IMR-90 (cell line): ENCODE results near the gene IL2RG. TPM values are rescaled to one million over a fixed set of nuclear protein-coding genes. Genes with fewer than 3 reads are reported as not detected.

ENCODE experiments used
- ATAC-seq: fragments of 200-7000 bp; cut with Tn5 transposase; 2 replicates; pipeline ENCODE4 v1.9.1; 2020; ENCODE audit warnings: low read depth, mild to moderate bottlenecking, moderate library complexity
- BruUV-seq: library from RNA; stranded (reverse); fragments of 400-500 nt; replicated peaks from 2 replicates; lab custom pipeline; 2021; lab: Mats Ljungman, UMichigan
- CTCF ChIA-PET: fragments of 300-600 bp; formaldehyde crosslinking; extraction: SDS; loops from one replicate; lab custom pipeline; 2021; ENCODE audit warnings: antibody characterized with exemption; lab: Yijun Ruan, JAX
- POLR2A ChIA-PET: fragments of 300-600 bp; sonication (Branson Sonifier 250); formaldehyde crosslinking; loops from one replicate; lab custom pipeline; 2022; ENCODE audit warnings: antibody characterized with exemption; ENCODE audit not compliant: unreplicated experiment; lab: Charles Lee
- DNase-seq: peaks from one replicate; pipeline ENCODE4 v3.0.0; 2013
- H2AFZ ChIP-seq: replicated peaks from 2 replicates; pipeline ENCODE3; 2013; ENCODE audit warnings: low read length, mild to moderate bottlenecking; ENCODE audit not compliant: poor library complexity
- H2AK5ac ChIP-seq: 2 replicates; pipeline ENCODE4 v1.6.1; 2013; ENCODE audit warnings: low read depth, low read length, inconsistent platforms
- H2AK9ac ChIP-seq: replicated peaks from 2 replicates; pipeline ENCODE3; 2013; ENCODE audit warnings: mild to moderate bottlenecking, low read depth, low read length, moderate library complexity; ENCODE audit not compliant: poor library complexity
- H2BK120ac ChIP-seq: 2 replicates; pipeline ENCODE4 v1.6.1; 2013; ENCODE audit warnings: low read depth, low read length, inconsistent platforms
- H2BK15ac ChIP-seq: 3 replicates; pipeline ENCODE4 v1.6.1; 2013; ENCODE audit warnings: low read depth, low read length, inconsistent platforms
- H2BK20ac ChIP-seq: 2 replicates; pipeline ENCODE4 v1.6.1; 2013; ENCODE audit warnings: low read depth, mild to moderate bottlenecking, inconsistent platforms, low read length, moderate library complexity
- H2BK5ac ChIP-seq: 2 replicates; pipeline ENCODE4 v1.6.1; 2013; ENCODE audit warnings: mild to moderate bottlenecking, low read depth, low read length, inconsistent platforms; ENCODE audit not compliant: poor library complexity, severe bottlenecking
- H3K14ac ChIP-seq: replicated peaks from 2 replicates; pipeline ENCODE4 v1.6.1; 2013; ENCODE audit warnings: low read depth, low read length, inconsistent platforms
- H3K18ac ChIP-seq: 2 replicates; pipeline ENCODE4 v1.6.1; 2013; ENCODE audit warnings: low read depth, low read length, control low read depth
- H3K23ac ChIP-seq: 2 replicates; pipeline ENCODE4 v1.6.1; 2013; ENCODE audit warnings: low read depth, low read length, inconsistent platforms
- H3K27ac ChIP-seq: 2 replicates; pipeline ENCODE4 v1.5.1; 2013; ENCODE audit warnings: mild to moderate bottlenecking, control low read depth, low read length; ENCODE audit not compliant: insufficient read depth
- H3K27me3 ChIP-seq: 2 replicates; pipeline ENCODE4 v1.6.1; 2013; ENCODE audit warnings: low read length; ENCODE audit not compliant: control insufficient read depth, insufficient read depth
- H3K36me3 ChIP-seq: 2 replicates; pipeline ENCODE4 v1.6.1; 2013; ENCODE audit warnings: low read length, mixed read lengths; ENCODE audit not compliant: control insufficient read depth, insufficient read depth
- H3K4ac ChIP-seq: 2 replicates; pipeline ENCODE4 v1.6.1; 2013; ENCODE audit warnings: low read depth, low read length, inconsistent platforms
- H3K4me1 ChIP-seq: 2 replicates; pipeline ENCODE4 v1.6.1; 2013; ENCODE audit warnings: low read length, mixed read lengths; ENCODE audit not compliant: control insufficient read depth, insufficient read depth
- H3K4me2 ChIP-seq: 2 replicates; pipeline ENCODE4 v1.6.1; 2013; ENCODE audit warnings: low read depth, mild to moderate bottlenecking, control low read depth, low read length, moderate library complexity
- H3K4me3 ChIP-seq: 2 replicates; pipeline ENCODE4 v1.5.1; 2013; ENCODE audit warnings: low read depth, mild to moderate bottlenecking, control low read depth, low read length, moderate library complexity; ENCODE audit not compliant: insufficient read depth
- H3K56ac ChIP-seq: 2 replicates; pipeline ENCODE4 v1.6.1; 2013; ENCODE audit warnings: low read length, inconsistent platforms; ENCODE audit not compliant: insufficient read depth; ENCODE audit errors: extremely low read depth
- H3K79me1 ChIP-seq, 2 experiments: 2 replicates each; pipeline ENCODE4 v1.6.1; 2013; ENCODE audit warnings: low read length in 2 of 2, inconsistent platforms in 1 of 2, low read depth in 1 of 2
- H3K9ac ChIP-seq: 2 replicates; pipeline ENCODE4 v1.6.1; 2013; ENCODE audit warnings: low read depth, low read length, control low read depth
- H3K9me1 ChIP-seq: 2 replicates; pipeline ENCODE4 v1.6.1; 2013; ENCODE audit warnings: low read length, inconsistent platforms; ENCODE audit not compliant: insufficient read depth
- H3K9me3 ChIP-seq: 2 replicates; pipeline ENCODE4 v1.6.1; 2013; ENCODE audit warnings: low read length; ENCODE audit not compliant: control insufficient read depth, insufficient read depth
- H4K20me1 ChIP-seq: 2 replicates; pipeline ENCODE4 v1.6.1; 2013; ENCODE audit warnings: low read length, inconsistent platforms; ENCODE audit not compliant: insufficient read depth
- H4K5ac ChIP-seq: 2 replicates; pipeline ENCODE4 v1.6.1; 2013; ENCODE audit warnings: mild to moderate bottlenecking, low read depth, low read length, control low read depth
- H4K8ac ChIP-seq, 2 experiments: 2 replicates each; pipeline ENCODE4 v1.6.1; 2013; ENCODE audit warnings: low read depth in 2 of 2, low read length in 2 of 2, control low read depth in 1 of 2, inconsistent platforms in 1 of 2
- H4K91ac ChIP-seq: 2 replicates; pipeline ENCODE4 v1.6.1; 2013; ENCODE audit warnings: low read depth, low read length, inconsistent platforms; ENCODE audit not compliant: insufficient read depth
- BHLHE40 ChIP-seq: fragments of 150-350 bp; IDR thresholded peaks from 2 replicates; pipeline ENCODE4 v1.6.1; 2016; ENCODE audit warnings: mild to moderate bottlenecking, low read depth, low read length
- CHD1 ChIP-seq: IDR thresholded peaks from 2 replicates; pipeline ENCODE4 v1.6.1; 2012; ENCODE audit warnings: low read depth, low read length, improper control_type of control experiment
- CTCF ChIP-seq: conservative IDR thresholded peaks from 2 replicates; pipeline ENCODE4 v1.5.1; 2012; ENCODE audit warnings: mild to moderate bottlenecking, low read depth, low read length, improper control_type of control experiment
- FOS ChIP-seq: fragments of 150-350 bp; IDR thresholded peaks from 2 replicates; pipeline ENCODE4 v1.6.1; 2016; ENCODE audit warnings: low read depth, low read length
- MAFK ChIP-seq: IDR thresholded peaks from 2 replicates; pipeline ENCODE4 v1.6.1; 2012; ENCODE audit warnings: low read depth, low read length, improper control_type of control experiment
- MAZ ChIP-seq: IDR thresholded peaks from 2 replicates; pipeline ENCODE4 v1.6.1; 2012; ENCODE audit warnings: low read depth, mild to moderate bottlenecking, low read length, improper control_type of control experiment, moderate library complexity, borderline replicate concordance
- MXI1 ChIP-seq: IDR thresholded peaks from 2 replicates; pipeline ENCODE4 v1.6.1; 2012; ENCODE audit warnings: low read depth, mild to moderate bottlenecking, low read length, moderate library complexity, borderline replicate concordance
- NFE2L2 ChIP-seq: fragments of 150-350 bp; IDR thresholded peaks from 2 replicates; pipeline ENCODE4 v1.6.1; 2016; ENCODE audit warnings: low read depth, mild to moderate bottlenecking, low read length
- RAD21 ChIP-seq: IDR thresholded peaks from 2 replicates; pipeline ENCODE4 v1.6.1; 2012; ENCODE audit warnings: low read length, improper control_type of control experiment
- RCOR1 ChIP-seq: IDR thresholded peaks from 2 replicates; pipeline ENCODE4 v1.6.1; 2012; ENCODE audit warnings: mild to moderate bottlenecking, low read length, improper control_type of control experiment; ENCODE audit not compliant: insufficient replicate concordance
- RFX5 ChIP-seq: IDR thresholded peaks from 2 replicates; pipeline ENCODE4 v1.8.0; 2012; ENCODE audit warnings: low read depth, mild to moderate bottlenecking, low read length, moderate library complexity
- SMC3 ChIP-seq: fragments of 150-350 bp; IDR thresholded peaks from 2 replicates; pipeline ENCODE4 v1.6.1; 2016; ENCODE audit warnings: low read depth, mild to moderate bottlenecking, antibody characterized with exemption, low read length, moderate library complexity
- WGBS, 2 experiments: methylation state at CpG; one replicate each; pipeline versions ENCODE4 v1.1.5 to v1.1.7; 2013; ENCODE audit warnings: missing lambda C conversion rate in 2 of 2; ENCODE audit not compliant: insufficient read length in 1 of 2; ENCODE audit errors: extremely low coverage in 2 of 2; 5-methylcytosine and 5-hydroxymethylcytosine counted together
- dilution Hi-C: fragments of 300-500 bp; cut with HindIII; formaldehyde crosslinking; loops from one replicate; pipeline ENCODE4 v1.14.3; 2018; ENCODE audit warnings: low sequenced_read_pairs; ENCODE audit not compliant: unreplicated experiment
- in situ Hi-C: fragments of 300-500 bp; cut with MboI; formaldehyde crosslinking; loops from 3 replicates; pipeline ENCODE4 v1.14.3; 2019; ENCODE audit warnings: low sequenced_read_pairs, inconsistent platforms, mixed read lengths
- intact Hi-C: fragments of 100-400 bp; cut with micrococcal nuclease; formaldehyde crosslinking; loops from 2 replicates; pipeline ENCODE4 v1.10.0; 2022
- polyA plus RNA-seq, 3 experiments: library from polyadenylated mRNA; depleted of rRNA; stranded (reverse); fragments of >200 nt; gene quantifications; 2 replicates each; pipeline ENCODE4 v1.2.3, GENCODE V29; 2012; ENCODE audit warnings: low replicate concordance in 1 of 3
- total RNA-seq: library from RNA; depleted of rRNA; stranded (reverse); fragments of >200 nt; gene quantifications from 2 replicates; pipeline ENCODE4 v1.2.3, GENCODE V29; 2012
- TF ChIP-seq, protein P1 (sequence below): fragments of 150-350 bp; IDR thresholded peaks from 2 replicates; pipeline ENCODE4 v1.6.1; 2016; ENCODE audit warnings: low read depth, mild to moderate bottlenecking, low read length, moderate library complexity, borderline replicate concordance
- TF ChIP-seq, protein P2 (sequence below): fragments of 150-350 bp; IDR thresholded peaks from 2 replicates; pipeline ENCODE4 v1.6.1; 2017; ENCODE audit warnings: mild to moderate bottlenecking, antibody characterized with exemption, low read length, low read depth

The IL2RG gene
- total and polyA plus RNA-seq, 2 of the 4 experiments (the other 2 are of a cell fraction) = not detected

DNA sequence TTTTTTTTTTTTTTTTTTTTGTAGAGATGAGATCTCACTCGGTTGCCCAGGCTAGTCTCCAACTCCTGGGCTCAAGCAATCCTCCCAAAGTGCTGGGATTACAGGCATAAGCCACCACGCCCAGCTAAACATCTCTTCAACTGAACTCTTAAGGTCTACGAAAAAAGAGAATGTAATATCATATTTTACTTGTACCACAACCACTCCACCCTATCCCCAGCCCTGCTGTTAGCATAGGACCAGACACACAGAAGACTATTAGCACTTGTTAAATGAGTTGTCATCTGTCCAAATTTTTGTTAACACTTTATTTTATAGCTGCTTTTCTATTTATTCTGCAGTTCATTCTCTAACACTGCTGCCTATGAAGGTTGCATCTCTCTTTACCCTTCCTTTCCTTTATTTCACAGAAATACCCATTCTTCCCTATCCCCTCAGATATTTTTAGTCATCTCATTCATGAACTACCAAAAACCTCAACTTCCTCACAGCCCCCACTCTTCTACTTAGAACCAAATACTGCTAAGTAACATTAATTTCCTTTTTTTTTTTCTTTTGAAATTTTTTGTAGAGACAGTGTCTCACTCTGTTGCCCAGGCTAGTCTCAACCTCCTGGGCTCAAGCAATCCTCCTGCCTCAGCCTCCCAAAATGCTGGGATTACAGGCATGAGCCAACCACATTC lies 53.4 kb downstream of the IL2RG start:
- ChIA-PET CTCF (no interaction called here), POLR2A (no interaction called here)
- no peak overlapping the region for H2AK5ac ChIP-seq
- H4K8ac ChIP-seq = no peak overlapping the region
- no peak overlapping the region for H2BK5ac ChIP-seq
- H3K36me3 ChIP-seq = peaks cover 23% of the 10 kb centered on the region
- H3K9me3 ChIP-seq = no peaks in the 10 kb centered on the region
- H3K14ac ChIP-seq = no peak overlapping the region
- H2BK15ac ChIP-seq = no peak overlapping the region
- WGBS, 2 experiments = no CpG with 5 or more reads among the region's 3 CpGs
- H4K5ac ChIP-seq = no peak overlapping the region
- dilution Hi-C loops = no loop called here
- H2AFZ ChIP-seq = no peak overlapping the region
- H3K4me2 ChIP-seq = no peak overlapping the region
- no peak overlapping the region for H4K91ac ChIP-seq
- in situ Hi-C loops = no loop called here
- no peak overlapping the region for H3K18ac ChIP-seq
- no peak overlapping the region for H3K23ac ChIP-seq
- TF ChIP-seq RFX5 (no peak), RAD21 (no peak), CHD1 (no peak), SMC3 (no peak), RCOR1 (no peak), MAFK (no peak), NFE2L2 (no peak), BHLHE40 (no peak), FOS (no peak), MAZ (no peak), CTCF (no peak), MXI1 (no peak)
- TF ChIP-seq, protein P1, sequence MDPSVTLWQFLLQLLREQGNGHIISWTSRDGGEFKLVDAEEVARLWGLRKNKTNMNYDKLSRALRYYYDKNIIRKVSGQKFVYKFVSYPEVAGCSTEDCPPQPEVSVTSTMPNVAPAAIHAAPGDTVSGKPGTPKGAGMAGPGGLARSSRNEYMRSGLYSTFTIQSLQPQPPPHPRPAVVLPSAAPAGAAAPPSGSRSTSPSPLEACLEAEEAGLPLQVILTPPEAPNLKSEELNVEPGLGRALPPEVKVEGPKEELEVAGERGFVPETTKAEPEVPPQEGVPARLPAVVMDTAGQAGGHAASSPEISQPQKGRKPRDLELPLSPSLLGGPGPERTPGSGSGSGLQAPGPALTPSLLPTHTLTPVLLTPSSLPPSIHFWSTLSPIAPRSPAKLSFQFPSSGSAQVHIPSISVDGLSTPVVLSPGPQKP = no peak
- TF ChIP-seq, protein P2, sequence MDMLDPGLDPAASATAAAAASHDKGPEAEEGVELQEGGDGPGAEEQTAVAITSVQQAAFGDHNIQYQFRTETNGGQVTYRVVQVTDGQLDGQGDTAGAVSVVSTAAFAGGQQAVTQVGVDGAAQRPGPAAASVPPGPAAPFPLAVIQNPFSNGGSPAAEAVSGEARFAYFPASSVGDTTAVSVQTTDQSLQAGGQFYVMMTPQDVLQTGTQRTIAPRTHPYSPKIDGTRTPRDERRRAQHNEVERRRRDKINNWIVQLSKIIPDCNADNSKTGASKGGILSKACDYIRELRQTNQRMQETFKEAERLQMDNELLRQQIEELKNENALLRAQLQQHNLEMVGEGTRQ = no peak
- intact Hi-C loops = no loop called here
- peaks cover 3 to 4% of the 10 kb centered on the region in 2 experiments; a peak in 3 of 4 replicates for H3K79me1 ChIP-seq
- H3K4ac ChIP-seq = no peak overlapping the region
- no peak overlapping the region for H3K56ac ChIP-seq
- H3K27ac ChIP-seq = peak overlapping the region; percentile 47; the same call in 1 of the 2 replicates
- no peak overlapping the region for H2BK20ac ChIP-seq
- no peaks in the 10 kb centered on the region for H3K9me1 ChIP-seq
- H2BK120ac ChIP-seq = no peak overlapping the region
- ATAC-seq (no peak), DNase-seq (no peak)
- no TSS peak for BruUV-seq
- H3K9ac ChIP-seq = no peak overlapping the region
- no peaks in the 10 kb centered on the region; the same call in 1 of the 2 replicates for H3K27me3 ChIP-seq
- H4K20me1 ChIP-seq = no peaks in the 10 kb centered on the region
- no peak overlapping the region for H2AK9ac ChIP-seq
- H3K4me1 ChIP-seq = peaks cover 2% of the 10 kb centered on the region; the same call in 1 of the 2 replicates
- H3K4me3 ChIP-seq = no peak overlapping the region
